HG03097 (cell line): ENCODE measurements around the gene TMEM100.

Source experiments
- ATAC-seq: cut with Tn5 transposase; IDR thresholded peaks from one replicate; pipeline ENCODE4 v1.9.1; 2021; ENCODE audit not compliant: unreplicated experiment, low FRiP score

Gene TMEM100

DNA sequence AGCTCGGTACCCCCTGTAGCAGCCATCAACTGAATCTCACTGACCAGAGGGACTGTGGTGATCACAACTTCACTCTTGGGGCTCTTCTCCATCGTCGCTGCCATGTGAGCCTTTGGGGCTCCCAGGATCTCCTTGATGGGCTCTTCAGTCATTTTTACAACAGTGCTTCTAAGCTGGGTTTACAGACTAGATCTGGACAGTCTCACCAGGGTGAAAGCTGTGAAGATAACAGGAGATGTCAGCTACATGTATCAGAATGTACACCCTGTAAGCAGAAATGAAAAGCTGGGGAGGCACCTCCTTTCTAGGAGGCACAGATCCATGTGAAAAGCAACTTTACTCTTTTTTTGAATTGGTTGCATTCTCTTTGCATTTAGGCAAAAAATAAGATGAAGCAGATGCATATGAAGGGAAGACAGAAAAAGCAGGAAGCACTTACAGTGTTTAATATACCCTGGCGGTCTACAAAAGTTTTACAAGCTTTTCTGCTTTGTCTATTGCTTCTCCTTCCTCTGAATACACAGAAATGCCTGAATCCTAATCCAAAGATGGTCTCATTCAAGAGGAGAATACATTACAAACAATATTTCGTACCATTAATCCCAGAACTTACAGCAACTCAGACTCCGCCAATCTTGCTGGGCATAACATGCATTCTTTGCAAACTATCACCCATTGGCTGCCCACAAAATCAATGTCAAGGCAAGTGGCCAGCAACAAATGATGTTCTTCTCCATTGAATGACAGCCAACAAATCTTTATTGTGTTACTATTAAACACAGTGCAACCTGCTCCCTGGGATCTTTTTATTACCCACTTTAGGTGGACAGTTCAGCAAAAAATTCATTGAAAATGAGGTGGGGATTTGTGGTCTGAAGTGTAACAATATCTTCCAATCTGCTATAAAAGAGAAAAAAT, 1.5 kb downstream of the TMEM100 start:
- no peak for ATAC-seq

DNA sequence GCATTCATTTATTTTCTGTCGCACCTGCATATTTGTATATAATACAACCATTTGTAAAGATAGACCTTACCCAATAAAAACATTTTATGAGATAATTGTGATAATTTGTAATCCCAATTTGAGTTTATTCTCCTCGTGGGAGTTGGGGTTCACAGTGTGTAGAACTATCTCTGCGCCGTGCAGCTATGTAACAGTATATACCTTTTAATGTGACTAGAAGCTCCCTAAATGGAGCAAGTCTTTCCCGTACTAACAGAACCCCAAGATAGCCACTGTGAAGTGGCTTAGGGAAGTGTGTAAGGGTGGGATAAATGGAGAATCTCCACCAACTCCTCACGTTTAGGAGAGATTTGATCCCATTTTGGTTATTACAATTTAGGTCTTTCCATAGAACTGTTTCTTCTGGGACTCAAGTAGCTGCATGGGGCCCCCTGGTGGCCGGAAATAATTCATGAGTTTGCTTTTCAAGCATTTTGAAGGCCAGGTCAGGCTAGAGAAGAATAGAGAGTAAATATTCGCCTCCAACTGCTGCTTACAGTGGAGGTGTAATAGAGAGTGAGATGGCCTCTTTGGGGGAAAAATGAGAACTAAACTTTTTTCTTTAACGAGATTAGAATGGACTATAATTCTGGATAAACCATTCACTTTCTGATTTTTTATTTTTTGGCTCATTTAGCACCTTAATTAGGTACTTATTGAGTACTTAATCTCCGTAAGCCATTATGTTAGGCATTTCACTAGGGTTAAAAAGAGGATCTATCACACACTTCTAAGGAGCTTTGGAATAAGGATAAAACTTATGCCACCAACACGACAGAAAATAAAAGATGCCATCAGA, 4.5 kb downstream of the TMEM100 start:
- ATAC-seq = no peak

DNA sequence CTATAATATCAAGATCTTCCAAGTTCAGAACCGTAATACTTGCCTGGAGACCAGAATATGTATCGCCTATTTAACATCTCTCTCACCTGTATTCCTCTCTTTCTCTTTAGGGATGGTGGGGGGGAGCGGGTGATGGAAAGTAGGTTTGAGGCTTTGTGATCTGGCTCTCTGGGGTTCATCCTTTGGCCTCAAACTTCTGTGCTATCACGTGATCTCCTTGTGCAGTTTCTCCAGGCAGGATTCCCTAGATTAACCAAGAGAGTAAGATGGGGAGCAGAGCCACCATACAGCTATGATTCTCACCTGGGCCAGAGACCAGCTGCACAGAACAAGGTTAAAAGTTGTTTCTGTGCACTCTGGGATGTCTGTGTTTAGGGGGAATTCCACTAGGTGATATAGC, 5.2 kb downstream of the TMEM100 start:
- no peak for ATAC-seq

DNA sequence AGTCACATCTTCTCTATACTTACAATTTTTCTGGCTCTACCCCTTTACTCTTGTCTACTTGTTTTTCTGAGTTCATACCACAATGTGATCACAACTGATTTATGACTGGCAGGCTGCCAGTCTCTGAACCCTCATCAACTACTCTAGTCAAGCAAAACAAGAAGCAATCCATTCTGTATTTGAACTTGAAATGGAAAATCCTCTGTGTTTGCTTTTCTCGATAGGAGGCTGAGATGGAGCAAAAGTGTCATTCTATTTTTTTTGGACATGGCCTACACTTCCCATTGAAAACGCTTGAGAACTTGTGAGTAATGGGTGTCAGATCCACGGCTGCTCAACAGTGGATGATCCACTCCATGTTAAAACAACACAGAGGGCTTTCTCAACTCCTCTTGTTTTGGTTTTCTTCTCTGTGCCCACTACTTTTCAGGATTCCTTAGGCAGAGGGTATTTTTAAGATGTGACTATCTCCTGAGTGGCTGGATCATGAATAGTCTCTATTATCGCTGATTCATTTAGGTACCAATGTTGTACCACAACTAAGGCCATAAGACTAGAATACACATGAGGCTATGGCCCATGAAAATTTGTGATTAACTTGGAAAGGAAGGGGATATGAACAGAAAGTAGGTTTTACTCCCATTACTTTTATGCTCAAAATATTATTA, 11.7 kb downstream of the TMEM100 start:
- no peak for ATAC-seq

DNA sequence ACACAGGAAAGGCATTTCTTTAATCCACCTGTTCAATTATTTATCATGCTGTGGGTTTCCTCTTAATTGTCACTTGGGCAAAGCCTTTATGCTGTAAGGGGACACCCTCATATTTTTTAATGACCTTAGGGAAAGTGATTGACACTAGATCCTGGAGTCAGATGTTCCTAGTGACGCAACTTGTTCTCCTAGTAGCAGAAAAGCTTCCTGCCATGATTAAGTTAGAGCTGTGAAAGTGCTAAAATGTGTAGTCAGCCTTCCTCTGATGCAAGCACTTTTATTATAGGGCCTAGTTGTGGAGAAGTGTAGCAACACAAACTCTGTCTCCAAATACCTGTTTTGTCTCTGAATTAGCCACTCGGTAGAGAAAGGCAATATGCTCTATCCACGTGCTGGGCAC, 12.3 kb downstream of the TMEM100 start:
- ATAC-seq = no peak

DNA sequence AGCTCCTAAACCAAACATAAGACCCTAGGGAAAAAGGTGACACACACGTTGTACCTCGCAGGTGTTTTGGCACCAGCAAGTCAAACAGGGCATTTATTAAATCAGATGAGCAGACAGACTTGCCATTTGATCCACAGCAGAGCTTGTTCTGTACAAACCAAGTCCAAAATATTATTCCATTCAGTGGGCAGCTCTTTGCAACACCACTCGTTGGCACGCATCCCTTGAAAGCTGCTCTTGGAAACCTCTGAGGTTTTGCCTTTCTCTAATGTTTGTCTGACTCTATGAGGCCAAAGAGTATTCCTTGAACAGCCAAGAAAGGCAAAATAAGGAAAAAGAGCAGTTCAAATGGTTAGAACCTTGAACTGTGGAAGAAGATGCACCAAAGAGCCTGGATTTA, 12.7 kb downstream of the TMEM100 start:
- no peak for ATAC-seq

DNA sequence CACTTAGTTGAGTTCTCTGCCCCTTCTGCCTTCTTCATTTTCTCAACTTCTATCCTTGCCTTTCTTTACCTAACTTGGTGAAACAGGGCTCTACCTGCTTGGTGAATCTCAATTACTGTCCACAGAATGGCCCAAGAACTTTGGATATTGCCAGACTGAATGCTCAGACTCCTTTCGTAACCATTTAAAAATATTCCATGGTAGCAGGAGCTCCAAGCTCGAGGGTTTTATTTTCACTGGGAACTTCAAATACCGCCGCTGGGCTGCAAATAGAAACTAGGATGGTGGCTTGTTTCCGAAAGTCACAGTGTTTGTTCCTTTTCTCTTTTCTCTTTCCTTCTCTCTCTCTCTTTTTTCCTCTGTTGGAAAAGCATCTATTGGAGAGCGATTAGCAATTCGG, 13.2 kb downstream of the TMEM100 start:
- ATAC-seq = no peak

DNA sequence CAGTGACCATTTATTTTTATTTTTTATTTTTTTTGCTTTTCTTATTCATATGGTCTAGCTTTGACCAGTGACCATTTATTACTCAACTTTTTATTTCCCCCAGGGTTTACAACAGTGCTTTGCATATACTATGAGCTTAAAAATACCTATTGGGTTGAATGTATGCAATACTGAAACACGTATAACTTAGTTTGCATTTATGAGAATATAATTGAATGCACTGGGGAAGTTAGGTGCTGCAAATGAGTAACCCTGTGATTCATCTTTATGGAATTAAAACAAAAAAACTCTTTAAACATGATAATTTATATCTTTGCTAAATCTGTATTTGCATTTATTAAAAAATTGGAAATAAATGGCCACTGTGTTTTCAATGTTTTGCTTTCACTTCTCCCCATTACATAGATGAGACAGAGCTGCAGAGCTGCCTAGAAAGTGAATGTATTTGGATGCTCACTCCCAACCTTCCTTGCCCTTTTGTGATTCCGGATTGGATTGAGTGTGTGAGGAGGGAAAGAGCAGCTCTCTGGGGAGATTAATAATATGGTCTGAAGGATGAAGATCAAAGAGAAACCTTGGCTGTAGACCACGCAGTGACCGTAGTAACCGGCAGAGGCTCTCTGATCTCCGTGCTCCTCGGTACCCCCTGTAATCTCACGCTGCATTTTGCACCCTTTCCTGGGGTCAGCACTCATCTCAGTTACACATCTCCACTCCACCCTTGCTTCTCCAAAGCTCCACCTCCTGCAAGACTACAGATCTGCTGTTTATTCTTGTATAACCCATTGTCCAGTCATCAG, 14.3 kb downstream of the TMEM100 start:
- no peak for ATAC-seq

DNA sequence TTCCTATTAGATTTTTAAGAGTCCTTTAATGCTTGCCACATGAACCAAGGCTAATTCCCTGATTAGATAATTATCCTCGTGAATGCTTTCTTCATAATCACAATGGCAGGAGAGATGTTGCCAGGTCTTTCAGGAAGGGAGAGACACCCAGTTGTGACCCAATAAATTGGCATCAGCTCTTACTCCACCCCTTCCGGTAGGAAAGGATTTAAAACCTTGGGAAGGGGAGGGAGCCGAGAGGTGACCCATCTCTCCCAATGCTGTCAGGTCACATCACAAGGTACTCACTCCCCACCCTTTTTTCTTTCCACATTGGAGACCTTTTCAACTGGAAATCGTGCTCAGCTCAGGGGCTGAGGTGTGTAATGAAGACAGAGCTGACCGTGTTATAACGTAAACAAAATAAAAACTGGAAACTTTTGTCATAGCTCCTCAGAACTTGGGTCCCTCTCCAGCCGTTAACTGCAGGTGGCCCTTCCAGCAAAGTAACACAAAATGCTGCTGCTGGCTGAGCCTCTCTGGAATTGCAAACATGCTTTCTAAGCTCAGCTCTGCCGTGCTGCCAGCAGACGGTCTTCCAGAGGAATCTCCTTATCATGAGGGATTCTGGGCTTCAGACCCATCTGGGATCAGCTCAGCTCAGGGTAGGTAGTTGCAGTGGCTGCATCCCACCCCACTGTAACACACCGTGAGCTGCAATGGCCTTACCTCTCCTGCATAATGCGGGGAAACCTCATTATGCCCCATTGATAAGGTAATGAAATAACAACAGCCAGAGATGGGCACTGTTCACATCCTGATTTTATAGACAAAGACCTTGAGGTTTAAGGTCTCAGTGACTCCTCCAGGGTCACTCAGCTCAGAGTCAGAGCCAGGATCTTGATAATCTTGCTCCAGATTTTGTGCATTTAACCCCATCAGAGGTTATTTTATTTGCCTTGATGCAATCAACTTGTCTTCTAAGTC, 15.6 kb downstream of the TMEM100 start:
- no peak for ATAC-seq

DNA sequence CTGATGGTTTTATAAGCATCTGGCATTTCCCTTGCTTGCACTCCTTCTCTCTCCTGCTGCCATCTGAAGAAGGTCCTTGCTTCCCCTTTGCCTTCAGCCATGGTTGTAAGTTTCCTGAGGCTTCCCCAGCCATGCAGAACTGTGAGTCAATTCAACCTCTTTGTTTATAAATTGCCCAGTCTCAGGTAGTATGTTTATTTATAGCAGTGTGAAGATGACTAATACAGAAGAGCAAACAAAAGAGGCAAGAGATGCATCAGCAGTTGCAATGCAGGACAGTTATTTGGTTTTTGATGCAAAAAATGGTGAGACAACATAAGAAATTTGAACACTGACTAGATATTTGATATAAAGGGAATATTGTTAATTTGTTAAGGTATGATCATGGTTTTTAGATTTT, 16.8 kb downstream of the TMEM100 start:
- ATAC-seq = peak; percentile 61

DNA sequence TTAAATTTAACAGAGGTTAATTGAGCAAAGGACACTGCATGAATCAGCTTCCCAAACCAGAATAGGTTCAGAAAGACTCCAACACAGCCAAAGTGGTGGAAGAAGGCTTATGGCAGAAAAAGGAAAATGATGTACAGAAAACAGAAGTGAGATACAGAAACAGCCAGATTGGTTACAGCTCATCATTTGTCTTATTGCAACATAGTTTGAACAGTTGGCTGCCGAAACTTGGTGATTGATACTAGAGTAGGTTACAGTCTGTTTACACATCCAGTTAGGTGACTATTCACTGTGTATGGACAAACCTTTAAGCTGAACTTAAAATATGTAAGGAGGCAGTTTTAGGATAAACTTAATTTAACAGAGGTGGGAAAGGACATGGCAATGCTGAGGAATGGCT, 18.3 kb downstream of the TMEM100 start:
- ATAC-seq = no peak

DNA sequence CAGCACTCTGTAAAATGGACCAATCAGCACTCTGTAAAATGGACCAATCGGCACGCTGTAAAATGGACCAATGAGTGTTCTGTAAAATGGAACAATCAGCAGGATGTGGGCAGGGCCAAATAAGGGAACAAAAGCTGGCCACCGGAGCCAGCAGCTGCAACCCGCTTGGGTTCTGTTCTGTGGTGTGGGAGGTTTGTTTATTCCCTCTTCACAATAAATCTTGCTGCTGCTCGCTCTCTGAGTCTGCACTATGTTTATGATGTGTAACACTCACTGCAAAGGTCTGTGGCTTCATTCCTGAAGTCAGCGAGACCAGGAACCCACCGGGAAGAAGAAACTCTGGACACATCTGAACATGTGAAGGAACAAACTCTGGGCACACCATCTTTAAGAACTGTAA, 20.5 kb downstream of the TMEM100 start:
- no peak for ATAC-seq

DNA sequence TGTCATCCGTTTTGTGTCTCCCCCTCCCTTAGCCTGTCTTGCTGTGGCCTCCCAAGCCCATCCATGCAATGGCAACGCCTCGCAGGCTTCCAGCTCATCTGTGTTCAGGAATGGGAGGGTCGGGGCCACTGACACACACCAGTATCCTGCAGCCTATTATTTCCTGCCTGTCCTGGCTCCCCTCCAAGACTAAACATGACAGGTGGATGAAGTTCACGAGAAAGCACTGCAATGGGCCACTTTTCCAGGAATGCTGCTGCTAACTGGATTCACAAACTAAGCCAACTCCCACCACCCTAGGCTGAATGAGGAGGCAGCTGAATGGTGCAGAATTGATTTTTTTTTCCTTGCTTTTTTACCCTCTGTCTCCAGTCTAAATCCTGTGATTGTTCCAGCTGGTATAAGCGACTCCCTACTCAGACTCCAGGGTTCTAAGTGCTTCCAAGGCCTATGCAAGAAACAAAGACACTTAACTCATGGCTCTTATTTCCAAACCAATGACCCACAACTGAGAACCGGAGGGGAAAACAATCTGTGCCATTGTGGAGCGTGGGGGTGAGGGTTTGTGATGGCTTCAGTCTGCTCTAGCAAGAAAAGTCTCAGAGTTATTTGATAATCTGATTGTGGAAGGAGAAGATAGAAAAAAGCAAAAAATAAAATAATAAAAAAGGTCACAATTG, 23.3 kb downstream of the TMEM100 start:
- no peak for ATAC-seq

DNA sequence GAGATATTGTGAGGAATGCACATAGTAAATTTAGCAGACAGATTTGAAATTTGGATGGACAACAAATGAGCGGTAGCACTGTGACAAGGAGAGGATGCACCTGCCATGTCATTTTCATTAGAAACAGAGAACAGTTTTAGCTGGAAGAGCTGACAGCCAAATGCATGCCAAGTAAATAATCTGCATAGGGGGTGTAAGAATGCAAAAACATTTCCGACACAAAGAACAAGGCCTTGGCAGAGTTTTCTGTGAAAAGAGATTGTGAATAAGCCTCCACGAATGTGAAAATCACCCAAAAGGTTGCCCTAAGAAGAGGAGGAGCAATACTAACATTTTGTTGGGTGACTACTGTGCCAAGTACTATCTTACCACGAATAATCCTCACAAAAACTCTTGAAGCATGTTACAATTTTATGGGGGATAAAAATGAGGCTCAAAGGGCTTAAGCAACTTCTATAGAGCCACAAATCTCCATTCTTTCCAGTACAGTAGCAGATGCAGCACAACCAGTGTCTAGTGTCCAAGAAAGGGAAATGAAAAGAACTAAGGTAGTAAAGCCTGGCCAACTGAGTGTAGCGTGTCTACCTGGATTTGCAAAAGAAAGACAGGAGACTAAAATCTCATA, 28.3 kb downstream of the TMEM100 start:
- ATAC-seq = no peak

DNA sequence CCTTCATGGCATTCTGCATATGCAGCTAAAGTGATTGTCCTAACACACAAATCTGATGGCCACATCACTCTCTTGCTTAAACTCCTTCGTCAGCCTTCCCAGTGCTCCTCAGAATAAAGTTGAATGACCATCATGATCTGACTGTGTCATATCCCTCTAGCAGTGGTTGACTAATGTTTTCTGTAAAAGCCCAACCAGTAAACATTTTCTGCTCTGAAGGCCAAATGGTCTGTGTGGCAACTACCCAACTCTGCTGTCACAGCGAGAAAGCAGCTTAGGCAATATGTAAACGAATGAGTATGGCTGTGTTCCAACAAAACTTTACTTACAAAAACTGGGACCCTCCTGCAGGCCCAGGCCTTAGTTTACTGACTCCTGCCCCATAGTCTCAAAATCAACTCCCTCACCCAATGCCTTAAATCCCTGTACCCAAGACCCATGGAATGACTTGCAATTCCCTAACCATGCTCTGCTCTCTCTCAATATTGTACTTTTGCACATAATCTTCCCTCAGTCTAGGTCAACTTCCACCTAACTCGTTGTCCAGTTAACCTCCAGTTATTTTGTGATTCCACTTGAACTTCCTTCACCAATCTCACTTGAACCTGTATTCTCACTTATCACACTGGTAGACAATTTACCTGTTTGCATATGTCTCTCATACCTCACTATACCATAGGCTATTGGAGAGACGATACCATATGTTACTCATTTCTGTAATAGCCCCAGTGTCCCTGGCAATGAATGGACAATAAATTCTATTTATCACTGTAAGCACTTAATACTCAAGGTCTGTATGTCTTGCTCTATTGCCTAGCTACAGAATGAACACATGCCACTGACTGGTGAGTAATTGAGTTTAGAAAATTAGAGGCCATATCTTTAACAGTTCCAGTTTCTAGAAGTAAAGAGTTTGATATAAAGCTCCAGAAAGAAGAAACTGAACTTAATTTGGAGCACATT, 29.1 kb downstream of the TMEM100 start:
- ATAC-seq = no peak

DNA sequence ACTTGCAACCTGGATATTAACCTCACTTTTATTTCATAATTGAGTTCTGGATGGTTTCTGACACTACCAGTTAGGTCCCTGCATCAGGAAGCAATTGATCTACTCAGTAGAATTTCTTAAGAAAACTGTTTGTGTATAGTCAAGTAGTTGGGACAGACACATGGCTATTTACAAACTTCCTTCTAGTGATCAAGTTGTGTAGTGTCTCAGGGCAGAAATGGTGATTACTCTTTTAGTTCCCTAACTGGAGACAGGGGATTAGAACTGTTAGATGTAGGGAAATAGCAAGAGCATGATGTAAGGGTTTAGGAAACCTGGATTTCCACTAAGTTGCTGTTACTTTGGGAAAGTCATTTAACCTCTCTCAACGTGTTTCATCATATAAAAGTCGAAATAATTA, 30.4 kb downstream of the TMEM100 start:
- ATAC-seq = no peak

DNA sequence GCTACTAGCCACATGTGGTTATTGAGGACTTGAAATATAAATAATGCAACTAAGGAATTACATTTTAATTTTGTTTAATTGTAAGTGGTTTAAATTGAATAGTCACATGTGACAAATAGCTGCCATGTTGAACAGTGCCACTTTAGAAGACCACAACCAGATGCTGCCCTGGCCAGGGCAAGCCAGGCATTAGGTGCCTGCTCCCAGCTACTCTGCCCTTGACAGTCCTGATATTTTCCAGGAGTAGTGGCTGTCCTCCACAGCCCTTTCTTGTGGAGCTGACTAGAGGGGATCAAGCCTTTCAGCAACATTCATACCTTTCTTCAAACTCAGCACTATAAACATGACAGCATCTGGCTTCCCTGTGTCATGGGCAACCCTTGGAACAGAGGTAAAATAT, 31.0 kb downstream of the TMEM100 start:
- no peak for ATAC-seq
